ENCODE results near the gene TGFB1I1.
A peak's percentile ranks its signal among the peaks of the same experiment; 100 is the strongest.

TGFB1I1 gene

GRCh38 chr16:31428638-31429247 is 43.2 kb upstream of the TGFB1I1 start:
- no peak for TF ChIP-seq CTCF (conservative IDR thresholded peaks at IDR 0.05; ENCODE audit: low read depth)
- H3K27ac ChIP-seq: no peak overlapping the region
- ChIA-PET POLR2A (ENCODE audit: low non-redundant PET) (interaction anchor here (0.6 to 1.1 kb wide), 3 partner anchors 24 to 212 kb away, joined by 3 to 4 read pairs (median 3); partner anchors contain the start of gene PYDC1), CTCF (interaction anchor here (0.7 to 1.1 kb wide), 4 partner anchors 14 to 443 kb away, joined by 3 to 5 read pairs (median 3); partner anchors contain the start of gene ZNF843)
- DNase-seq (ENCODE audit: low spot score): peak; percentile 34

- no peak for TF ChIP-seq CTCF (conservative IDR thresholded peaks at IDR 0.05; ENCODE audit: low read depth)
- no peak for DNase-seq (ENCODE audit: low spot score)
- ChIA-PET CTCF (interaction anchor here (0.7 to 1.1 kb wide), 2 partner anchors 13 to 287 kb away, joined by 3 read pairs; partner anchors contain the start of gene ZNF843), POLR2A (ENCODE audit: low non-redundant PET) (interaction anchor here (0.6 to 1.1 kb wide), 3 partner anchors 24 to 213 kb away, joined by 3 to 4 read pairs (median 3); partner anchors contain the start of gene PYDC1)
- no peak overlapping the region for H3K27ac ChIP-seq
Observed at GRCh38 chr16:31429314-31429713, 42.6 kb upstream of the TGFB1I1 start.

GRCh38 chr16:31429796-31430195 is 42.2 kb upstream of the TGFB1I1 start:
- ChIA-PET POLR2A (ENCODE audit: low non-redundant PET) (interaction anchor here (0.6 kb wide), 1 partner anchor 48 kb away, joined by 3 read pairs; no protein-coding TSS in a partner anchor), CTCF (interaction anchor here (0.7 to 0.8 kb wide), 2 partner anchors 429 to 445 kb away, joined by 3 to 4 read pairs; partner anchors contain the start of gene HSD3B7)
- no peak for DNase-seq (ENCODE audit: low spot score)
- no peak overlapping the region for H3K27ac ChIP-seq
- no peak for TF ChIP-seq CTCF (conservative IDR thresholded peaks at IDR 0.05; ENCODE audit: low read depth)

- ChIA-PET CTCF (interaction anchor here (0.7 to 0.8 kb wide), 3 partner anchors 97 to 446 kb away, joined by 3 to 8 read pairs (median 4); partner anchors contain the start of gene HSD3B7), POLR2A (ENCODE audit: low non-redundant PET) (interaction anchor here (0.6 kb wide), 1 partner anchor 48 kb away, joined by 3 read pairs; no protein-coding TSS in a partner anchor)
- TF ChIP-seq CTCF (conservative IDR thresholded peaks at IDR 0.05; ENCODE audit: low read depth): no peak
- DNase-seq (ENCODE audit: low spot score): no peak
- no peak overlapping the region for H3K27ac ChIP-seq
Observed at GRCh38 chr16:31430380-31431052, 41.4 kb upstream of the TGFB1I1 start.

- H3K27ac ChIP-seq: no peak overlapping the region
- CTCF ChIA-PET: interaction anchor here (0.5 kb wide), 1 partner anchor 55 kb away, joined by 6 read pairs; no protein-coding TSS in a partner anchor
- TF ChIP-seq CTCF (conservative IDR thresholded peaks at IDR 0.05; ENCODE audit: low read depth): no peak
- peak; percentile 18 for DNase-seq (ENCODE audit: low spot score)
- POLR2A ChIA-PET (ENCODE audit: low non-redundant PET): interaction anchor here (1.5 kb wide), 1 partner anchor 24 kb away, joined by 3 read pairs; the partner anchor contains the start of gene ARMC5
Observed at GRCh38 chr16:31435341-31436220, 36.4 kb upstream of the TGFB1I1 start.
